HG03095 (cell line): ENCODE measurements around the gene SPATA21.

ENCODE experiments used
- ATAC-seq: cut with Tn5 transposase; IDR thresholded peaks from one replicate; pipeline ENCODE4 v1.9.1; 2021; ENCODE audit warnings: moderate library complexity; ENCODE audit not compliant: unreplicated experiment

Gene SPATA21

GRCh38 chr1:16422041-16422440 is 15.2 kb downstream of the SPATA21 start:
- no peak for ATAC-seq

GRCh38 chr1:16421201-16421600 is 16.0 kb downstream of the SPATA21 start:
- no peak for ATAC-seq

- peak; percentile 86 for ATAC-seq
Measured at GRCh38 chr1:16420424-16421118, 16.7 kb downstream of the SPATA21 start.

- no peak for ATAC-seq
Measured at GRCh38 chr1:16418823-16419425, 18.3 kb downstream of the SPATA21 start.

- ATAC-seq, result no peak
Measured at GRCh38 chr1:16413191-16413590, 24.0 kb downstream of the SPATA21 start.

- no peak for ATAC-seq
Measured at GRCh38 chr1:16410803-16411202, 26.4 kb downstream of the SPATA21 start.

- no peak for ATAC-seq
Measured at GRCh38 chr1:16409536-16410152, 27.6 kb downstream of the SPATA21 start.

GRCh38 chr1:16406868-16407267 is 30.4 kb downstream of the SPATA21 start:
- no peak for ATAC-seq

GRCh38 chr1:16405441-16405840 is 31.8 kb downstream of the SPATA21 start:
- no peak for ATAC-seq

GRCh38 chr1:16402742-16403141 is 34.5 kb downstream of the SPATA21 start:
- ATAC-seq, result no peak

GRCh38 chr1:16398371-16398953 is 38.8 kb downstream of the SPATA21 start:
- no peak for ATAC-seq

- ATAC-seq, result no peak
Measured at GRCh38 chr1:16397120-16397519, 40.1 kb downstream of the SPATA21 start.

- ATAC-seq, result no peak
Measured at GRCh38 chr1:16396591-16396990, 40.6 kb downstream of the SPATA21 start.

- no peak for ATAC-seq
Measured at GRCh38 chr1:16394977-16395376, 42.2 kb downstream of the SPATA21 start.

GRCh38 chr1:16393570-16394521 is 43.4 kb downstream of the SPATA21 start:
- ATAC-seq, result no peak

- ATAC-seq, result no peak
Measured at GRCh38 chr1:16392740-16393569, 44.3 kb downstream of the SPATA21 start.

GRCh38 chr1:16391411-16391810 is 45.8 kb downstream of the SPATA21 start:
- no peak for ATAC-seq

- ATAC-seq, result no peak
Measured at GRCh38 chr1:16387201-16388188, 49.7 kb downstream of the SPATA21 start.
